HepG2 (cell line): Measurements from ENCODE around the gene SNX15. TPM values are rescaled to one million over a fixed set of nuclear protein-coding genes. Genes with fewer than 3 reads are reported as not detected.

ENCODE experiments used
- CCDC6 ChIP-seq: sonication (generic); formaldehyde crosslinking; IDR thresholded peaks from 2 replicates; pipeline ENCODE4 v1.8.1; 2022; ENCODE audit warnings: mild to moderate bottlenecking, missing genetic modification reagents, moderate library complexity
- ETV6 ChIP-seq: sonication (generic); formaldehyde crosslinking; conservative IDR thresholded peaks from 2 replicates; pipeline ENCODE4 v1.4.0; 2020; ENCODE audit warnings: missing genetic modification reagents
- HIVEP1 ChIP-seq: sonication (generic); formaldehyde crosslinking; IDR thresholded peaks from 2 replicates; pipeline ENCODE4 v1.4.0; 2020; ENCODE audit warnings: mild to moderate bottlenecking, missing genetic modification reagents
- HMG20A ChIP-seq: IDR thresholded peaks from 2 replicates; pipeline ENCODE4 v1.6.1; 2016; ENCODE audit warnings: borderline replicate concordance
- KAT7 ChIP-seq: IDR thresholded peaks from 2 replicates; pipeline ENCODE4 v1.6.1; 2018; ENCODE audit warnings: borderline replicate concordance, missing compliant biosample characterization
- LCORL ChIP-seq, 2 experiments: fragments of 450-650 bp in 1 of 2; sonication (generic) in 1 of 2; formaldehyde crosslinking in 1 of 2; IDR thresholded peaks; 2 replicates each; pipeline versions ENCODE4 v1.5.0 to v1.6.1; 2017 to 2020; ENCODE audit warnings: antibody characterized with exemption in 1 of 2, missing genetic modification reagents in 1 of 2
- MEIS2 ChIP-seq: sonication (generic); formaldehyde crosslinking; IDR thresholded peaks from 2 replicates; pipeline ENCODE4 v1.9.0; 2021; ENCODE audit warnings: mild to moderate bottlenecking, missing genetic modification reagents
- NR2F2 ChIP-seq: IDR thresholded peaks from 2 replicates; pipeline ENCODE4 v1.6.1; 2012; ENCODE audit warnings: low read depth, inconsistent platforms, borderline replicate concordance
- POLR2G ChIP-seq: fragments of 200-400 bp; formaldehyde crosslinking; IDR thresholded peaks from 2 replicates; pipeline ENCODE4 v1.6.1; 2018; ENCODE audit warnings: mild to moderate bottlenecking, low read depth, low read length, moderate library complexity
- RARG ChIP-seq: sonication (generic); formaldehyde crosslinking; IDR thresholded peaks from 2 replicates; pipeline ENCODE4 v1.4.0; 2020; ENCODE audit warnings: low read depth, mild to moderate bottlenecking, missing genetic modification reagents
- TFAP4 ChIP-seq: sonication (generic); IDR thresholded peaks from 2 replicates; pipeline ENCODE4 v1.6.1; 2016; ENCODE audit warnings: low read depth, borderline replicate concordance
- XRCC5 ChIP-seq: fragments of 200-400 bp; formaldehyde crosslinking; optimal IDR thresholded peaks from 2 replicates; pipeline ENCODE3; 2017; ENCODE audit warnings: mild to moderate bottlenecking, low read length
- ZNF468 ChIP-seq: sonication (generic); formaldehyde crosslinking; IDR thresholded peaks from 2 replicates; pipeline ENCODE4 v1.8.0; 2022; ENCODE audit warnings: mild to moderate bottlenecking, moderate library complexity, missing genetic modification reagents
- ZNF569 ChIP-seq: sonication (generic); formaldehyde crosslinking; IDR thresholded peaks from 2 replicates; pipeline ENCODE4 v1.5.0; 2020; ENCODE audit warnings: mild to moderate bottlenecking, missing genetic modification reagents, moderate library complexity, borderline replicate concordance
- ZNF614 ChIP-seq: IDR thresholded peaks from 2 replicates; pipeline ENCODE4 v1.6.1; 2018; ENCODE audit warnings: missing biosample characterization, missing genetic modification reagents, inconsistent platforms, borderline replicate concordance
- ZNF883 ChIP-seq: sonication (generic); formaldehyde crosslinking; IDR thresholded peaks from 2 replicates; pipeline ENCODE4 v1.5.1; 2020; ENCODE audit warnings: mild to moderate bottlenecking, missing genetic modification reagents; ENCODE audit errors: not compliant biosample characterization
- ZSCAN22 ChIP-seq: sonication (generic); formaldehyde crosslinking; IDR thresholded peaks from 2 replicates; pipeline ENCODE4 v1.4.0; 2020; ENCODE audit warnings: mild to moderate bottlenecking, missing genetic modification reagents
- polyA plus RNA-seq, 8 experiments: library from polyadenylated mRNA; depleted of rRNA in 3 of 8; stranded (reverse) in 7 of 8; unstranded in 1 of 8; fragments of >200 nt; fragmentation: Illumina TruSeq in 4 of 8; extraction: Trizol in 4 of 8; gene quantifications; 2 replicates each; pipeline versions ENCODE4 v1.2.1 to v1.2.3, GENCODE V29; 2011 to 2016; ENCODE audit warnings: low read depth in 4 of 8, missing spikeins in 1 of 8, mixed read lengths in 1 of 8; ENCODE audit not compliant: insufficient read depth in 1 of 8
- total RNA-seq, 5 experiments: library from RNA; depleted of rRNA; stranded (reverse); fragments of >200 nt; fragmentation: Illumina TruSeq; extraction: Trizol; gene quantifications; 2 replicates each; pipeline ENCODE4 v1.2.3, GENCODE V29; 2016; ENCODE audit warnings: low read depth in 1 of 5
- TF ChIP-seq, protein P1 (sequence below): IDR thresholded peaks from 2 replicates; pipeline ENCODE4 v1.6.1; 2016; ENCODE audit warnings: mild to moderate bottlenecking, missing biosample characterization, missing genetic modification reagents
- TF ChIP-seq, protein P2 (sequence below): sonication (generic); formaldehyde crosslinking; IDR thresholded peaks from 2 replicates; pipeline ENCODE4 v1.4.0; 2020; ENCODE audit warnings: missing genetic modification reagents
- TF ChIP-seq, protein P3 (sequence below): IDR thresholded peaks from 2 replicates; pipeline ENCODE4 v1.6.1; 2016; ENCODE audit warnings: missing compliant biosample characterization, missing genetic modification reagents, borderline replicate concordance
- TF ChIP-seq, protein P4 (sequence below): sonication (generic); formaldehyde crosslinking; IDR thresholded peaks from 2 replicates; pipeline ENCODE4 v1.4.0; 2020; ENCODE audit warnings: missing genetic modification reagents

The SNX15 gene
- total and polyA plus RNA-seq, 2 of the 13 experiments (the other 11 are each of a cell fraction or from before 2014, with no cell fraction given) = 19.1 to 22.6 TPM

DNA sequence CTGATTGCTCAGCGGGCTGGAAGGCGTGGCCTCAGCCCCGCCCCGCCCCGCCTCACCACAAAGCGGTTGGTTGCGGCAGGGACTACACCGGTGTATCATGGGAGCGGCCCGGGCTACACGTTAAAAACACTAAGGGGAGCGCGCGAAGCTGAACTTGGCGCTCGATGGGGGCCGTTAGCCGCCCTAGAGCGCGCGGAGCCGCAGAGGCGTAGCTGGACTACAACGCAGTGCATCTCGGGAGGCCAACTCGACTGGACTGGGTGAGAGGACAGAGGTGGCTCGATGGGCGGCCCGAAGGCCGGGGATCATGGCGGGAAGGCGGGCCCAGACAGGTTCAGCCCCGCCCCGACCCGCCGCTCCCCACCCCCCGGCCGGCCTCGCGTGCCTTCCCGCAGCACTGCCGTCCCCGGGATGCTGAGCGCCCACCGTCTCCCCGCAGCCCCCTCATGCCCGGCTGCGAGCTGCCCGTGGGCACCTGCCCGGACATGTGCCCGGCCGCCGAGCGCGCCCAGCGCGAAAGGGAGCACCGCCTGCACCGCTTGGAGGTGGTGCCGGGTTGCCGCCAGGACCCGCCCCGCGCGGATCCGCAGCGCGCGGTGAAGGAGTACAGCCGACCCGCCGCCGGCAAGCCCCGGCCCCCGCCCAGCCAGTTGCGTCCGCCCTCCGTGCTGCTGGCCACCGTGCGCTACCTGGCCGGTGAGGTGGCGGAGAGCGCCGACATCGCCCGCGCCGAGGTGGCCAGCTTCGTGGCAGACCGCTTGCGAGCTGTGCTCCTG is 13.8 kb downstream of the SNX15 start, which contains the start of gene SAC3D1 (continued):
- TF ChIP-seq, protein P1, sequence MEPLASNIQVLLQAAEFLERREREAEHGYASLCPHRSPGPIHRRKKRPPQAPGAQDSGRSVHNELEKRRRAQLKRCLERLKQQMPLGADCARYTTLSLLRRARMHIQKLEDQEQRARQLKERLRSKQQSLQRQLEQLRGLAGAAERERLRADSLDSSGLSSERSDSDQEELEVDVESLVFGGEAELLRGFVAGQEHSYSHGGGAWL (CRISPR knock-in tag) = peak; percentile 45; the same call in 1 of the 2 replicates
- no peak for TF ChIP-seq LCORL (IDR thresholded peaks at IDR 0.05)
- TF ChIP-seq LCORL (CRISPR knock-in tag; IDR thresholded peaks at IDR 0.05) = peak; percentile 91; the same call in 1 of the 2 replicates
- TF ChIP-seq KAT7 = peak; percentile 40; the same call in 1 of the 2 replicates
- TF ChIP-seq NR2F2 = no peak
- 0 out of 2 replicates have a peak, but pooled peaks have one; percentile 44 for TF ChIP-seq ZSCAN22
- TF ChIP-seq, protein P2, sequence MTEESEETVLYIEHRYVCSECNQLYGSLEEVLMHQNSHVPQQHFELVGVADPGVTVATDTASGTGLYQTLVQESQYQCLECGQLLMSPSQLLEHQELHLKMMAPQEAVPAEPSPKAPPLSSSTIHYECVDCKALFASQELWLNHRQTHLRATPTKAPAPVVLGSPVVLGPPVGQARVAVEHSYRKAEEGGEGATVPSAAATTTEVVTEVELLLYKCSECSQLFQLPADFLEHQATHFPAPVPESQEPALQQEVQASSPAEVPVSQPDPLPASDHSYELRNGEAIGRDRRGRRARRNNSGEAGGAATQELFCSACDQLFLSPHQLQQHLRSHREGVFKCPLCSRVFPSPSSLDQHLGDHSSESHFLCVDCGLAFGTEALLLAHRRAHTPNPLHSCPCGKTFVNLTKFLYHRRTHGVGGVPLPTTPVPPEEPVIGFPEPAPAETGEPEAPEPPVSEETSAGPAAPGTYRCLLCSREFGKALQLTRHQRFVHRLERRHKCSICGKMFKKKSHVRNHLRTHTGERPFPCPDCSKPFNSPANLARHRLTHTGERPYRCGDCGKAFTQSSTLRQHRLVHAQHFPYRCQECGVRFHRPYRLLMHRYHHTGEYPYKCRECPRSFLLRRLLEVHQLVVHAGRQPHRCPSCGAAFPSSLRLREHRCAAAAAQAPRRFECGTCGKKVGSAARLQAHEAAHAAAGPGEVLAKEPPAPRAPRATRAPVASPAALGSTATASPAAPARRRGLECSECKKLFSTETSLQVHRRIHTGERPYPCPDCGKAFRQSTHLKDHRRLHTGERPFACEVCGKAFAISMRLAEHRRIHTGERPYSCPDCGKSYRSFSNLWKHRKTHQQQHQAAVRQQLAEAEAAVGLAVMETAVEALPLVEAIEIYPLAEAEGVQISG (CRISPR knock-in tag) = peak; percentile 64; the same call in 1 of the 2 replicates
- peak; percentile 66 for TF ChIP-seq CCDC6 (CRISPR knock-in tag)
- TF ChIP-seq RARG (CRISPR knock-in tag) = no peak
- peak; percentile 59 for TF ChIP-seq XRCC5
- TF ChIP-seq, protein P3, sequence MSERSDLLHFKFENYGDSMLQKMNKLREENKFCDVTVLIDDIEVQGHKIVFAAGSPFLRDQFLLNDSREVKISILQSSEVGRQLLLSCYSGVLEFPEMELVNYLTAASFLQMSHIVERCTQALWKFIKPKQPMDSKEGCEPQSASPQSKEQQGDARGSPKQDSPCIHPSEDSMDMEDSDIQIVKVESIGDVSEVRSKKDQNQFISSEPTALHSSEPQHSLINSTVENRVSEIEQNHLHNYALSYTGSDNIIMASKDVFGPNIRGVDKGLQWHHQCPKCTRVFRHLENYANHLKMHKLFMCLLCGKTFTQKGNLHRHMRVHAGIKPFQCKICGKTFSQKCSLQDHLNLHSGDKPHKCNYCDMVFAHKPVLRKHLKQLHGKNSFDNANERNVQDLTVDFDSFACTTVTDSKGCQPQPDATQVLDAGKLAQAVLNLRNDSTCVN (CRISPR knock-in tag) = no peak
- peak; percentile 75; the same call in 1 of the 2 replicates for TF ChIP-seq ZNF468 (CRISPR knock-in tag)
- TF ChIP-seq POLR2G = peak; percentile 69
- peak; percentile 79 for TF ChIP-seq MEIS2 (CRISPR knock-in tag)
- no peak for TF ChIP-seq HMG20A (CRISPR knock-in tag)
- TF ChIP-seq TFAP4 = no peak
- no peak for TF ChIP-seq HIVEP1
- TF ChIP-seq, protein P4, sequence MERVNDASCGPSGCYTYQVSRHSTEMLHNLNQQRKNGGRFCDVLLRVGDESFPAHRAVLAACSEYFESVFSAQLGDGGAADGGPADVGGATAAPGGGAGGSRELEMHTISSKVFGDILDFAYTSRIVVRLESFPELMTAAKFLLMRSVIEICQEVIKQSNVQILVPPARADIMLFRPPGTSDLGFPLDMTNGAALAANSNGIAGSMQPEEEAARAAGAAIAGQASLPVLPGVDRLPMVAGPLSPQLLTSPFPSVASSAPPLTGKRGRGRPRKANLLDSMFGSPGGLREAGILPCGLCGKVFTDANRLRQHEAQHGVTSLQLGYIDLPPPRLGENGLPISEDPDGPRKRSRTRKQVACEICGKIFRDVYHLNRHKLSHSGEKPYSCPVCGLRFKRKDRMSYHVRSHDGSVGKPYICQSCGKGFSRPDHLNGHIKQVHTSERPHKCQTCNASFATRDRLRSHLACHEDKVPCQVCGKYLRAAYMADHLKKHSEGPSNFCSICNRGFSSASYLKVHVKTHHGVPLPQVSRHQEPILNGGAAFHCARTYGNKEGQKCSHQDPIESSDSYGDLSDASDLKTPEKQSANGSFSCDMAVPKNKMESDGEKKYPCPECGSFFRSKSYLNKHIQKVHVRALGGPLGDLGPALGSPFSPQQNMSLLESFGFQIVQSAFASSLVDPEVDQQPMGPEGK (CRISPR knock-in tag) = peak; percentile 68
- peak; percentile 55; the same call in 1 of the 2 replicates for TF ChIP-seq ETV6 (CRISPR knock-in tag)
- no peak for TF ChIP-seq ZNF569
- TF ChIP-seq ZNF614 (CRISPR knock-in tag) = 0 out of 2 replicates have a peak, but pooled peaks have one; percentile 39
- no peak for TF ChIP-seq ZNF883 (CRISPR knock-in tag)
